Measurements from ENCODE around the gene WSCD2.

WSCD2 gene

DNA sequence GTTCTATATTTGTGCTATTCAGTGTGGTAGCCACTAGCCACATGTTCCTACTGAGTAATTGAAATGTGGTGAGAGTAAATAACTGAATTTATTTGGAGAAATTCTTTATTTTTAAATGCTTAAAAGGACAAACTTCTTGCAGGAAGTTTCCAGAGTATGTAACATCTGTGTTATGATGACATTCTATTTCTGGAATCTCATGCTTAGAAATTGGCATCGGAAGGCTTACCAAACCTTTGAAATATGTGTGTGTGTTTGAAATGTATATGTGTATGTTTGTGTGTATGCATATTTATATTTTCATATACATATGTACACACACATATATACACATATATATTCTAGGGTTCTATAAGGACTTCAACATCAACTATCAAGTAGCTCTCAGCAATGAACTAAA is 12.4 kb upstream of the WSCD2 start:
- H3K4me3 ChIP-seq (ENCODE audit: low read depth, low read length): no peak overlapping the region
- TF ChIP-seq, protein P1, sequence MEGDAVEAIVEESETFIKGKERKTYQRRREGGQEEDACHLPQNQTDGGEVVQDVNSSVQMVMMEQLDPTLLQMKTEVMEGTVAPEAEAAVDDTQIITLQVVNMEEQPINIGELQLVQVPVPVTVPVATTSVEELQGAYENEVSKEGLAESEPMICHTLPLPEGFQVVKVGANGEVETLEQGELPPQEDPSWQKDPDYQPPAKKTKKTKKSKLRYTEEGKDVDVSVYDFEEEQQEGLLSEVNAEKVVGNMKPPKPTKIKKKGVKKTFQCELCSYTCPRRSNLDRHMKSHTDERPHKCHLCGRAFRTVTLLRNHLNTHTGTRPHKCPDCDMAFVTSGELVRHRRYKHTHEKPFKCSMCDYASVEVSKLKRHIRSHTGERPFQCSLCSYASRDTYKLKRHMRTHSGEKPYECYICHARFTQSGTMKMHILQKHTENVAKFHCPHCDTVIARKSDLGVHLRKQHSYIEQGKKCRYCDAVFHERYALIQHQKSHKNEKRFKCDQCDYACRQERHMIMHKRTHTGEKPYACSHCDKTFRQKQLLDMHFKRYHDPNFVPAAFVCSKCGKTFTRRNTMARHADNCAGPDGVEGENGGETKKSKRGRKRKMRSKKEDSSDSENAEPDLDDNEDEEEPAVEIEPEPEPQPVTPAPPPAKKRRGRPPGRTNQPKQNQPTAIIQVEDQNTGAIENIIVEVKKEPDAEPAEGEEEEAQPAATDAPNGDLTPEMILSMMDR (IDR thresholded peaks at IDR 0.05; ENCODE audit: low read depth, low read length): no peak

DNA sequence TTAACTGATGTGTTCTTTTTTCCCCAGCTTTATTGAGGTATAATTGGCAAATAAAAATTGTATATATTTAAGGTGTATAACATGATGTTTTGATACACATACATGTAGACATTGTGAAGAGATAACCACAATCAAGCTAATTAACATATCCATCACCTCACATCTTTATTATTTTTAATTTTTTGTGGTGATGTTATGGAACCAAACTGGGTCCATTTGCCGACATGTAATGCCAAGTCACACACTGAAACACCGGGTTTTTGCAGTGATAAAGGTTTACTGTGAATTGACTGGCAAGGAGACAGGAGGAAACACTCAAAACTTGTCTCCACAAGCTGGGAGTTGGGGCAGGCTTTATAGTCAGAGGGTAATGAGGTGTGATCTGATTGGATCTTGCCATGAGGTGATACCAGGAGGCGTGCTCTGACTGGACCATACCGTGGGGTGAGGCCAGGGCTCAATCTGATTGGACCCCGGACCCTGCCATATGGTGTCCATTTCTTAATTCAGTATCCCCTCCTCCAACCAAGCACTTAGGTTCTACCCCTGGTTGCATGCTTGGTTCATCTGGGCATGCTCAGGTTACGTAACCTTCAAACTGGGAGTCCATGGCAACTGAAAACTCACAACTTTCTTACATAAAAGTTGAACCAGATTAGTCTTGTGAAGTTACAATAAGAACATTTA is 11.8 kb upstream of the WSCD2 start:
- TF ChIP-seq, protein P1 (IDR thresholded peaks at IDR 0.05; ENCODE audit: low read depth, low read length): no peak
- H3K4me3 ChIP-seq (ENCODE audit: low read depth, low read length): no peak overlapping the region

DNA sequence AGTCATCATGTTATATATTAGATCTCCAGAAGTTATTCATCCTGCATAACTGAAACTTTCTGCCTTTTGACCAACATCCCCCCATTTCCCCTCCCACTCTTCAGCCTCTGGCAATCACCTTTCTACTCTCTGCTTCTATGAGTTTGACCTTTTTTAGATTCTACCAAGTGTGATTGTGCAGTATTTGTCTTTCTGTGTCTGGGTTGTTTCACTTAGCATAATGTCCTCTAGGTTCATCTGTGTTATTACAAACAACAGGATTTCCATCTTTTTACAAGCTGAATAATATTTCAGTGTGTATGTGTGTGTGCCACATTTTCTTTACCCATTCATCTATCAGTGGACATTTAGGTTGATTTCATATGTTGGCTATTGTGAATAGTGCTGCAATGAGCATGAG is 11.2 kb upstream of the WSCD2 start:
- TF ChIP-seq, protein P1 (IDR thresholded peaks at IDR 0.05; ENCODE audit: low read depth, low read length): no peak
- no peak overlapping the region for H3K4me3 ChIP-seq (ENCODE audit: low read depth, low read length)

DNA sequence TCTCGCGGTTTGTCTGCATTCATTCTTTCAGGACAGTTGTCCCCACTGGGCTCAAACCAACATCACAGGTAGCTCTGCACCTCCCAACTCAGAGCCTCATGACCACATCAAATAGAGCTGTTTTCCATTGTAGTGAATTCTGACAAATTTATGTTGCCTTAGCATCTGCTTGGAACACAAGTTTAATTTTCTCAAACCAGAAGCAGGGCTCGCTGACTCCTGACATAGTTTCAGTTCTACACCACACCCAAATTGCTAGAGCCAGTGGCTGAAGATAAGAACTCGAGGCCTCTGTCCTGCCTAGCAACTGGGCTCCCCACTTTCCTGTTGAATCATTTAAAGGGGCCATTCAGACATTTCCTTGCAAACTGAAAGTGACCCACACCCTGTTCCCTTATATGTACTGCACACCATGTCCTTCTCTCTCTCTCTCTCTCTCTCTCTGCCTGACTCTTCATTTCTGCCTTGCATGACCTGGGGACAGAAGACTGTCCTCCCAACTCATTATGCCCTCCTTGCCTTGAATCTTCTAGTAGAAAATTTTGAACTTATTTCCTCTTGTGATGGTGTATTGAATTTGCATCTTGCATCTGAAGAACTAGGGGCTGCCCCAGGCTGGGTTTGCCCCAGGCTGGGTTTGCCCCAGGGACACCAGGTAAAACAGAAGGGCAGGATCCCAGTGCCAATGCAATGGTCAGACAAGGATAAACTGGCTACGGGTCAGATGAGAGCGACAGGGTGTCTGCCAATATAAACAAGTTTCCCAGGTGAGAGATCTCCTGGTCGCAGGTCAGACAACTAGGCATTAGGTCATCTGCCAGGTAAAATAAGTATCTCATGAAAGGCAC is 9.7 kb upstream of the WSCD2 start:
- TF ChIP-seq, protein P1 (IDR thresholded peaks at IDR 0.05; ENCODE audit: low read depth, low read length): no peak
- H3K4me3 ChIP-seq (ENCODE audit: low read depth, low read length): no peak overlapping the region

DNA sequence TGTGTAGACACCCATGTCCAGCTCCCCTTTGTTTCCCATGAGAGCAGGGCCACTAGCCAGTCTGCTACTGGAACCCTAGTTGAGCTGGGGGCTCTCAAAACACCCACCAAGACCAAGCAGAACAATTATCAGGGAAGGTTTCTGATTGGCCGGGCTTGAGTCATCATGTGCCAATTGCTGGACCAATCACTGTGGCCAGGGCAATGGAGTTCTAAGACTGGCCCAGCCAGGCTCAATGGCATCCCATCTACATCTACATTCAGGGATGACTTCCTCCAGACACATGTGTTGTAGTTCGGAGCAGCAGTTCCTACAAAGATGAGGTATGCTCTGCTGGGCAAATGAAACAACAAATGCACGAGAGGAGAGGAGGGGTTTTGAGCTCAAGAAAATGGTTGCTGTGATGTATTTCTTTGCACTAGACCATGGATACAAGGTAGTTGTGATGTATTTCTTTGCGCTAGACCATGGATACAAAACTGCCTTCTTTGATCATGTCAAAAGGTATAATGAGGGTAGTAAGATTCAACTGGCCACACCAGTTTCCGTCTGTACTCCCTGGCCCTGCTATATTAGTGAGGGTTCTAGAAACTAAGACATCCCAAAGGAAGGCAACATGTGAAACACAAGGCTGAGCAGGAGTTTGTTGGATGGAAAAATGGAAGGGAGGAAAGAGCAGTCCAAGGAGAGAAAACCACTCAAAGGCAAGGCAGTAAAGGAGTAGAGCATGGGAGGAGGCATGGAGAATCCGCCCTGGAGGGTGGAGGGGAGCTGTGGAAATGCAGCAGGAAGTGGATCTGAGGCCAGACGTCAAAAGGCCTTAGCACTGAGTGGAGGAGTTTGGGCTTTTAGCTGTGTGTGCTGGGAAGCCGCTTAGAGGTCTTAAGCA is 8.9 kb upstream of the WSCD2 start:
- H3K4me3 ChIP-seq (ENCODE audit: low read depth, low read length): no peak overlapping the region
- TF ChIP-seq, protein P1 (IDR thresholded peaks at IDR 0.05; ENCODE audit: low read depth, low read length): no peak

DNA sequence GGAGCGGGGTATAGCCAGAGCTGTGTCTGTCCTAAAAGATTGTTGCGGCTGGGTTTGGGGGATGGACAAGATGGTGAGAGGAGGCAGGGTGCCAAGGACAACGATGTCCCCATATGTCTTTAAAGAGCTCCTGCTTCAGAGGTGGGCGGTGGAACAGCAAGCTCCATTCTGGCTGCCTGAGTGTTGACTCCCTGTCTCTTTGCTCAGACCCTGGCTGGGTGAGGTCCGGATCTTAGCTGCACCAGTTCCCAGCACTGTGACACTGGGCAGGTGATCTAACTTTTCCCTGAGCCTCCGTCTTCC is 8.3 kb upstream of the WSCD2 start:
- no peak overlapping the region for H3K4me3 ChIP-seq (ENCODE audit: low read depth, low read length)
- TF ChIP-seq, protein P1 (IDR thresholded peaks at IDR 0.05; ENCODE audit: low read depth, low read length): no peak

All from WI38 (cell line).